Astrocyte (in vitro differentiated cells and primary cell): Measurements from ENCODE around the gene RESP18. TPM values are rescaled to one million over a fixed set of nuclear protein-coding genes. Genes with fewer than 3 reads are reported as not detected.

ENCODE experiments used
- DNase-seq: peaks from one replicate; pipeline ENCODE4 v3.0.0-alpha.2; 2010; ENCODE audit warnings: low read depth
- FAIRE-seq: peaks from 2 replicates; lab custom pipeline; 2011; peaks lifted over from hg19 to GRCh38; lab: Jason Lieb, UNC
- H2AFZ ChIP-seq: 2 replicates; pipeline ENCODE4 v1.6.0; 2012; ENCODE audit warnings: low read depth, low read length, inconsistent platforms
- H3K27ac ChIP-seq: 2 replicates; pipeline ENCODE4 v1.5.1; 2011; ENCODE audit warnings: low read depth, low read length, inconsistent platforms
- H3K27me3 ChIP-seq: 2 replicates; pipeline ENCODE4 v1.6.0; 2011; ENCODE audit warnings: low read length, inconsistent platforms; ENCODE audit not compliant: insufficient read depth
- H3K36me3 ChIP-seq: 2 replicates; pipeline ENCODE4 v1.5.1; 2011; ENCODE audit warnings: low read length, inconsistent platforms; ENCODE audit not compliant: insufficient read depth
- H3K4me1 ChIP-seq: 2 replicates; pipeline ENCODE4 v1.5.1; 2011; ENCODE audit warnings: low read length, inconsistent platforms; ENCODE audit not compliant: insufficient read depth
- H3K4me2 ChIP-seq: 2 replicates; pipeline ENCODE4 v1.6.0; 2012; ENCODE audit warnings: low read length, inconsistent platforms
- H3K4me3 ChIP-seq: 2 replicates; pipeline ENCODE4 v1.5.1; 2011; ENCODE audit warnings: low read depth, mild to moderate bottlenecking, low read length, inconsistent platforms; ENCODE audit not compliant: insufficient read depth
- H3K79me2 ChIP-seq: 2 replicates; pipeline ENCODE4 v1.6.0; 2012; ENCODE audit warnings: mild to moderate bottlenecking, low read length, inconsistent platforms; ENCODE audit not compliant: insufficient read depth
- H3K9ac ChIP-seq: 2 replicates; pipeline ENCODE4 v1.6.0; 2012; ENCODE audit warnings: mild to moderate bottlenecking, low read length, inconsistent platforms
- H3K9me3 ChIP-seq: 2 replicates; pipeline ENCODE4 v1.5.1; 2012; ENCODE audit warnings: low read depth, mild to moderate bottlenecking, low read length, inconsistent platforms; ENCODE audit not compliant: insufficient read depth
- H4K20me1 ChIP-seq: 2 replicates; pipeline ENCODE4 v1.6.0; 2012; ENCODE audit warnings: low read length, inconsistent platforms; ENCODE audit not compliant: insufficient read depth
- H3K27ac Mint-ChIP-seq: one replicate; pipeline ENCODE4 v1.8.0; 2021; ENCODE audit warnings: mild to moderate bottlenecking, mixed read lengths; ENCODE audit not compliant: unreplicated experiment
- H3K27me3 Mint-ChIP-seq: one replicate; pipeline ENCODE4 v1.8.0; 2021; ENCODE audit warnings: low read depth, mixed read lengths; ENCODE audit not compliant: unreplicated experiment
- H3K36me3 Mint-ChIP-seq: one replicate; pipeline ENCODE4 v1.8.0; 2021; ENCODE audit warnings: low read depth, mixed read lengths; ENCODE audit not compliant: unreplicated experiment
- H3K4me1 Mint-ChIP-seq: one replicate; pipeline ENCODE4 v1.8.0; 2021; ENCODE audit warnings: low read depth, mixed read lengths; ENCODE audit not compliant: unreplicated experiment
- H3K4me3 Mint-ChIP-seq: one replicate; pipeline ENCODE4 v1.8.0; 2021; ENCODE audit warnings: mild to moderate bottlenecking, moderate library complexity, mixed read lengths; ENCODE audit not compliant: unreplicated experiment
- H3K9me3 Mint-ChIP-seq: one replicate; pipeline ENCODE4 v1.8.0; 2021; ENCODE audit warnings: mild to moderate bottlenecking, mixed read lengths; ENCODE audit not compliant: unreplicated experiment
- CTCF ChIP-seq: IDR thresholded peaks from 2 replicates; pipeline ENCODE4 v1.5.1; 2011; ENCODE audit warnings: low read depth, mild to moderate bottlenecking, inconsistent platforms, low read length, moderate library complexity; ENCODE audit not compliant: insufficient read depth
- EZH2 ChIP-seq: IDR thresholded peaks from 2 replicates; pipeline ENCODE4 v1.6.1; 2012; ENCODE audit warnings: mild to moderate bottlenecking, low read length, inconsistent platforms; ENCODE audit not compliant: insufficient read depth
- total RNA-seq: library from RNA; stranded (reverse); gene quantifications from 2 replicates; pipeline ENCODE4 v1.2.1, GENCODE V29; 2021

RESP18 gene
- total RNA-seq, 1 donor from 2014 or later, result not detected

GRCh38 chr2:219279151-219279915, 53.2 kb downstream of the RESP18 start, which contains the start of gene DNAJB2:
Gene DNAJB2, plus strand, starts transcription at chr2:219279366. Its CDS starts 468 bp downstream, at chr2:219279834.
- FAIRE-seq (no peak), DNase-seq (peak; percentile 96)
- no peaks in the 10 kb centered on the region for H3K36me3 ChIP-seq
- no peak for TF ChIP-seq CTCF
- no peak for TF ChIP-seq EZH2
- H3K27ac ChIP-seq, result peak within 1 kb of the TSS; percentile 92
- peaks cover 31% of the 10 kb centered on the region for H3K4me1 ChIP-seq
- peak within 1 kb of the TSS; percentile 92 for H3K9ac ChIP-seq
- H3K4me3 Mint-ChIP-seq, result peak within 1 kb of the TSS; percentile 89
- H3K4me2 ChIP-seq, result peak within 1 kb of the TSS; percentile 100
- H4K20me1 ChIP-seq, result peaks cover 4% of the 10 kb centered on the region
- H3K27ac Mint-ChIP-seq, result peak within 1 kb of the TSS; percentile 98
- peaks cover 13% of the 10 kb centered on the region for H3K79me2 ChIP-seq
- peak within 1 kb of the TSS; percentile 74 for H3K4me3 ChIP-seq
- no peaks in the 10 kb centered on the region for H3K9me3 Mint-ChIP-seq
- H3K27me3 ChIP-seq, result no peaks in the 10 kb centered on the region
- H3K9me3 ChIP-seq, result no peaks in the 10 kb centered on the region
- H3K27me3 Mint-ChIP-seq, result no peaks in the 10 kb centered on the region
- peaks cover 13% of the 10 kb centered on the region for H3K36me3 Mint-ChIP-seq
- H2AFZ ChIP-seq, result peak within 1 kb of the TSS; percentile 69
- H3K4me1 Mint-ChIP-seq, result peaks cover 40% of the 10 kb centered on the region

GRCh38 chr2:219278655-219279150, 53.8 kb downstream of the RESP18 start:
- DNase-seq (no peak), FAIRE-seq (no peak)
- H3K36me3 Mint-ChIP-seq, result peaks cover 13% of the 10 kb centered on the region
- Histone ChIP-seq H2AFZ (peak overlapping the region; percentile 64), H3K79me2 (peaks cover 13% of the 10 kb centered on the region), H3K27me3 (no peaks in the 10 kb centered on the region), H3K4me3 (peak overlapping the region; percentile 22), H4K20me1 (peaks cover 4% of the 10 kb centered on the region), H3K36me3 (no peaks in the 10 kb centered on the region), H3K4me1 (peaks cover 38% of the 10 kb centered on the region), H3K9me3 (no peaks in the 10 kb centered on the region), H3K9ac (peak overlapping the region; percentile 83), H3K27ac (peak overlapping the region; percentile 92), H3K4me2 (peak overlapping the region; percentile 76)
- H3K27me3 Mint-ChIP-seq, result no peaks in the 10 kb centered on the region
- H3K27ac Mint-ChIP-seq, result peak overlapping the region; percentile 98
- TF ChIP-seq EZH2 (no peak), CTCF (no peak)
- peak overlapping the region; percentile 82 for H3K4me3 Mint-ChIP-seq
- no peaks in the 10 kb centered on the region for H3K9me3 Mint-ChIP-seq
- H3K4me1 Mint-ChIP-seq, result peaks cover 45% of the 10 kb centered on the region
